Loucy (cell line): ENCODE data around the gene KCNMA1.

Experiments used
- CTCF ChIP-seq: fragments of 200-600 bp; sonication (generic); conservative IDR thresholded peaks from 2 replicates; pipeline ENCODE4 v1.5.1; 2014; ENCODE audit warnings: mild to moderate bottlenecking, antibody characterized with exemption, low read length
- EZH2phosphoT487 ChIP-seq: fragments of 200-600 bp; IDR thresholded peaks from 2 replicates; pipeline ENCODE4 v1.6.1; 2018; ENCODE audit warnings: antibody characterized with exemption, mild to moderate bottlenecking, moderate library complexity, borderline replicate concordance

GRCh38 chr10:77381750-77382149 lies 255.9 kb downstream of the KCNMA1 start:
- TF ChIP-seq CTCF = no peak
- no peak for TF ChIP-seq EZH2phosphoT487
